Measurements from ENCODE around the gene FUT3.
"Not testable (repeated sequence)": the region's sequence is repeated elsewhere in the genome, so short reads cannot be mapped to it uniquely, and the experiment has no call there.

The FUT3 gene

GRCh38 chr19:5893296-5893903, 42.2 kb upstream of the FUT3 start:
- DNase-seq (ENCODE audit: insufficient read length, low spot score) (no peak), FAIRE-seq (no peak)
- TF ChIP-seq TAF1 (IDR thresholded peaks at IDR 0.05; ENCODE audit: low read depth, low read length) (no peak), POLR2AphosphoS5 (IDR thresholded peaks at IDR 0.05; ENCODE audit: low read depth, low read length) (peak; percentile 32; the same call in 1 of the 2 replicates)

DNA sequence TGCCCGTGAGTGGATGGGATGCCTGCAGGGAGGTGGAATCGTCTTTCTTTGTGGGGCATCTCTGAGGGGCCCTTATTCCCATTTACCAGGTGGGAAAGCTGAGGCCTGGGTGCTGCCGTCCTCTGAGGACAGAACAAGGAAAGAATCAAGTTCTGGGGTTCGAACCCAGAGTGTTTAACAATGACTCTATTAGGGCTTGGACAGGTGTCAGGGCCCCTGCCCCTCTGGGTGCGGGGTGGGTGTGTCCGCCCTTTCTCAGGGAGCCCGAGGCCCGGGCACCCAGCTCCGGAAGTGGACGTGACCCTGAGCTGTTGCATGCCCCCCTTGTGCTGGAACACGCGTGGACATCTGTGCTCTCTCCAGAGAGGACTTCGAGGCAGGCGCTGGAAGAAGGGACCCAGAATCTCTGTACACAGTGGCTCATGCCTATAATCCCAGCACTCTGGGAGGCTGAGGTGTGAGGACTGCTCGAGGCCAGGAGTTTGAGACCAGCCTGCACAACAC, 41.6 kb upstream of the FUT3 start:
- no peak for FAIRE-seq
- no peak for DNase-seq (ENCODE audit: insufficient read length, low spot score)
- TF ChIP-seq POLR2A (IDR thresholded peaks at IDR 0.05; ENCODE audit: low read depth, low read length) (0 out of 2 replicates have a peak, but pooled peaks have one; percentile 28), POLR2AphosphoS5 (IDR thresholded peaks at IDR 0.05; ENCODE audit: low read depth, low read length) (no peak)

DNA sequence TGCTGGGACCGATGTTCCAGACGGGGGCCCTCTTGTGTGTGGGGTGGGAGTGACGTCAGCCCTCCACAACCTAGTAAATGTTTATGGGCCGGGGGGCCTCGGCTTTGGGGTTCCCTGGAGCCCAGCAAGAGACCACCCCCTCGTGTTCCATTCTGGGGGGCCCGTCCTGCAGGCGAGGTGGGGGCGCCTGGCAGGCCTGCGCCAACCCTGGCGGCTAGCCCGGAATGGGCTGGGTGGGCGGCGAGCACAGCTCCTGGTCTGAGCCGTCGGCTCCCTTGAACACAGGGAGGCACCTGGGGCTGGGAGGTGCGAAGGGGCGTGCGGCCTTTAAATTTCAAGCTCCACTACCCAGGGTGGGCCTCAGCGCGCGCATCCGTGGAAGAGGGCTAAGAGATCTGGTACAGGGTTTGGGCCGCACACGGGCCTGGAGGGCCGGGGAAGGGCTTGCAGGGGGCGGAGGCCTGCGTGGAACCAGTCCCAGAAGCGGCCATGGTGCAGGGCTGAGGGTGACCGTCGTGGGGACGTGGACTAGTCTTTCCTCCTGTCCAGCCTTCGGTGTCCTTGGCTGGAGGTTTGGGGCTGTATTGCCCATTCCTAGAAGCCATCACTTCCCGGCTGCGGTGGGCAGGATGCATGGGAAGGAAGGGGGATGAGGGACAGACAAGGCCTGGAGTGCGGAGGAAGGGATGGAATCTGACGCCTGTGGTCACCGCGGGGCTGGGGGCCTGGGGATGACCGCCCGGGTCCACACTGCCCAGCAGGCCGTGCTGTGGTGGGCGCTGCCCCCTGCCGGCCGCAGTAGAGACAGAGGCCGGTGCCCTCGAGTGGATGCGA, 40.9 kb upstream of the FUT3 start:
- DNase-seq (ENCODE audit: insufficient read length, low spot score), result no peak
- peak; percentile 35 for FAIRE-seq
- TF ChIP-seq SPI1 (IDR thresholded peaks at IDR 0.05; ENCODE audit: low read depth, low read length), result no peak
- TF ChIP-seq TAF1 (IDR thresholded peaks at IDR 0.05; ENCODE audit: low read depth, low read length), result no peak
- TF ChIP-seq POLR2AphosphoS5 (IDR thresholded peaks at IDR 0.05; ENCODE audit: low read depth, low read length), result no peak
- TF ChIP-seq PAX5 (IDR thresholded peaks at IDR 0.05; ENCODE audit: insufficient read depth, low read length, severe bottlenecking), result no peak
- TF ChIP-seq POU2F2 (IDR thresholded peaks at IDR 0.05; ENCODE audit: low read depth, low read length), result 0 out of 2 replicates have a peak, but pooled peaks have one; percentile 3
- peak; percentile 47 for TF ChIP-seq POLR2A (IDR thresholded peaks at IDR 0.05; ENCODE audit: low read depth, low read length)

DNA sequence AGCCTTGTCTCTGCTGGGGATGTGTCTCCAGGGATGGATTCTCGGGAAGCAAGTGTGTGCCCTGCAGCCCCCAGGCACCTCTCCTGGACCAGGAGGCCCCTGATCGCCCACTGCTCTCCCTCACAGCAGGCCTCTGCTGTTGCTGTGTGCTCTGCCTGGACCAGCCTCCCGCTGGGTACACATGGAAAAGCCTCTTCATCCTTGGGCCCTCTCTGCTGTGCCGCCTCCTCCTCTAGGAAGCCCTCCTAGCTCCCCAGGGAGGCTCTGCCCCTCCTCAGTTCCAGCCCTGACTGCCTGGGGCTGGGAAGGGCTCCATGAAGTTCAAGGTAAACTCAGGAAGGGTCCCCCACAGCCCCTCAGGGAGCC, 40.3 kb upstream of the FUT3 start:
- no peak for DNase-seq (ENCODE audit: insufficient read length, low spot score)
- peak; percentile 27; the same call in 1 of the 2 replicates for TF ChIP-seq POLR2A (IDR thresholded peaks at IDR 0.05; ENCODE audit: low read depth, low read length)
- 0 out of 2 replicates have a peak, but pooled peaks have one; percentile 10 for TF ChIP-seq POU2F2 (IDR thresholded peaks at IDR 0.05; ENCODE audit: low read depth, low read length)
- no peak for TF ChIP-seq SPI1 (IDR thresholded peaks at IDR 0.05; ENCODE audit: low read depth, low read length)
- FAIRE-seq, result no peak

GRCh38 chr19:5890099-5890498, 38.9 kb upstream of the FUT3 start:
- no peak for TF ChIP-seq TAF1 (IDR thresholded peaks at IDR 0.05; ENCODE audit: low read depth, low read length)
- 0 out of 2 replicates have a peak, but pooled peaks have one; percentile 34 for TF ChIP-seq POLR2A (IDR thresholded peaks at IDR 0.05; ENCODE audit: low read depth, low read length)
- TF ChIP-seq POLR2AphosphoS5 (IDR thresholded peaks at IDR 0.05; ENCODE audit: low read depth, low read length), result no peak
- DNase-seq (ENCODE audit: insufficient read length, low spot score), result no peak
- FAIRE-seq, result no peak

GRCh38 chr19:5889288-5889971, 38.2 kb upstream of the FUT3 start:
- DNase-seq (ENCODE audit: insufficient read length, low spot score) (no peak), FAIRE-seq (no peak)
- TF ChIP-seq PAX5 (IDR thresholded peaks at IDR 0.05; ENCODE audit: insufficient read depth, low read length, severe bottlenecking) (no peak), TAF1 (IDR thresholded peaks at IDR 0.05; ENCODE audit: low read depth, low read length) (no peak), SPI1 (IDR thresholded peaks at IDR 0.05; ENCODE audit: low read depth, low read length) (no peak), POU2F2 (IDR thresholded peaks at IDR 0.05; ENCODE audit: low read depth, low read length) (no peak)

DNA sequence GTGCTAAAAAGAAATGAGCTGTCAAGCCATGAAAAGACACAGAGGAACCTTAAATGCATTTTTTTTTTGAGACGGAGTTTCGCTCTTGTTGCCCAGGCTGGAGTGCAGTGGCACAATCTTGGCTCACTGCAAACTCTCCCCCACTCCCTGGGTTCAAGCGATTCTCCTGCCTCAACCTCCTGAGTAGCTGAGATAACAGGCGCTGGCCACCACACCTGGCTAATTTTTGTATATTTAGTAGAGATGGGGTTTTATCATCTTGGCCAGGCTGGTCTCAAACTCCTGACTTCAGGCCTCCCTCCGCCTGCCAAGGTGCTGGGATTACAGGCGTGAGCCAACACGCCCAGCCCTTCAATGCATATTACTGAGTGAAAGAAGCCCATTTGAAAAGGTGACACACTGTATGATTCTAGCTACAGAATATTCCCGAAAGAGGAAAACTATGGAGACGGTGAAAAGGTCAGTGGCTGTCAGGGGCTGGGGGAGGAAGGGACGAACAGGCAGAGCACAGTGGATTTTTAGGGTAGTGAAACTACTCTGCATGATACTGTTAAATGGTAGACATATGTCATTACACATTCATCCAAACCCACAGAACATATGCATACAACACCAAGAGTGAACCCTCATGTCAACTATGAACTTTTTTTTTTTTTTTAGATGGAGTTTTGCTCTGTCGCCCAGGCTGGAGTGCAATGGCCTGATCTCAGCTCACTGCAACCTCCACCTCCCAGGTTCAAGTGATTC, 33.0 kb upstream of the FUT3 start:
- FAIRE-seq; DNase-seq (ENCODE audit: insufficient read length, low spot score): not testable (repeated sequence)
- peak; percentile 88 for TF ChIP-seq SPI1 (IDR thresholded peaks at IDR 0.05; ENCODE audit: low read depth, low read length)

DNA sequence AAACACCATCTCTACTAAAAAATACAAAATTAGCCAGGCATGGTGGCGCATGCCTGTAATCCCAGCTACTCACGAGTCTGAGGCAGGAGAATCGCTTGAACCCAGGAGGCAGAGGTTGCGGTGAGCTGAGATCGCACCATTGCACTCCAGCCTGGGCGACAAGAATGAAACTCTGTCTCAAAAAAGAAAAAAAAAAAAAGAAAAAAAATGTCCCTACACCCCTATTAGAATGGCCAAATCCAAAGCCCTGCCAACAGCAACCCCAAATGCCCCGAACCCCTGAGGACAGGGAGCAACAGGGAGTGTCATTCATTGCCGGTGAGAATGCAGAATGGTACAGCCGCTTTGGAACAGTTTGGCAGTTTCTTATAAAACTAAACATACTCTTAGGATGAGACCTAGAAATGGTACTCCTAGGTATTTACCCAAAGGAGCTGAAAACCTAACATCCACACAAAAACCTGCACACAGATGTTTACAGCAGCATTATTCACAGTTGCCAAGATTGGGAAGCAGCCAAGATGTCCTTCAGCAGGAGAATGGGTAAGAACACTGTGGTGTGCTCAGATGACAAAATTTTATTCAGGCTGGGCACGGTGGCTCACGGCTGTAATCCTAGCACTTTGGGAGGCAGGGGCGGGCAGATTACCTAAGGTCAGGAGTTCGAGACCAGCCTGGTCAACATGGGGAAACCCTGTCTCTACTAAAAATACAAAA, 32.1 kb upstream of the FUT3 start:
- not testable (repeated sequence) for FAIRE-seq; DNase-seq (ENCODE audit: insufficient read length, low spot score)

- FAIRE-seq, result no peak
- no peak for DNase-seq (ENCODE audit: insufficient read length, low spot score)
- TF ChIP-seq POLR2A (IDR thresholded peaks at IDR 0.05; ENCODE audit: low read depth, low read length), result no peak
- TF ChIP-seq TAF1 (IDR thresholded peaks at IDR 0.05; ENCODE audit: low read depth, low read length), result no peak
- no peak for TF ChIP-seq PAX5 (IDR thresholded peaks at IDR 0.05; ENCODE audit: insufficient read depth, low read length, severe bottlenecking)
- no peak for TF ChIP-seq POU2F2 (IDR thresholded peaks at IDR 0.05; ENCODE audit: low read depth, low read length)
- no peak for TF ChIP-seq POLR2AphosphoS5 (IDR thresholded peaks at IDR 0.05; ENCODE audit: low read depth, low read length)
- no peak for TF ChIP-seq SPI1 (IDR thresholded peaks at IDR 0.05; ENCODE audit: low read depth, low read length)
These were observed 31.2 kb upstream of the FUT3 start for GRCh38 chr19:5882421-5882968.
